C4-2B (cell line): ENCODE data around the gene MCM9.

ENCODE experiments used
- H3K27ac ChIP-seq: fragments of 450-650 bp; 2 replicates; pipeline ENCODE4 v1.5.1; 2017
- CTCF ChIP-seq: fragments of 450-650 bp; conservative IDR thresholded peaks from 2 replicates; pipeline ENCODE4 v1.5.1; 2017; ENCODE audit warnings: mild to moderate bottlenecking
- ZFX ChIP-seq: fragments of 450-650 bp; IDR thresholded peaks from 2 replicates; pipeline ENCODE4 v1.6.1; 2017

Gene MCM9

GRCh38 chr6:118970866-118971265 lies 35.9 kb upstream of the MCM9 start:
- H3K27ac ChIP-seq = no peak overlapping the region
- TF ChIP-seq CTCF (no peak), ZFX (no peak)

GRCh38 chr6:118968416-118968815 lies 33.5 kb upstream of the MCM9 start:
- H3K27ac ChIP-seq = no peak overlapping the region
- TF ChIP-seq CTCF = peak; percentile 60
- TF ChIP-seq ZFX = no peak

- H3K27ac ChIP-seq = no peak overlapping the region
- no peak for TF ChIP-seq CTCF
- TF ChIP-seq ZFX = no peak
Observed at GRCh38 chr6:118967239-118967638, 32.3 kb upstream of the MCM9 start.

- TF ChIP-seq ZFX (no peak), CTCF (no peak)
- no peak overlapping the region for H3K27ac ChIP-seq
Observed at GRCh38 chr6:118965843-118966370, 30.9 kb upstream of the MCM9 start.

- no peak overlapping the region for H3K27ac ChIP-seq
- no peak for TF ChIP-seq CTCF
- no peak for TF ChIP-seq ZFX
Observed at GRCh38 chr6:118965371-118965770, 30.4 kb upstream of the MCM9 start.

GRCh38 chr6:118963003-118963402 lies 28.0 kb upstream of the MCM9 start:
- TF ChIP-seq CTCF (peak; percentile 52), ZFX (no peak)
- H3K27ac ChIP-seq = no peak overlapping the region

- no peak for TF ChIP-seq CTCF
- no peak overlapping the region for H3K27ac ChIP-seq
Observed at GRCh38 chr6:118959903-118960302, 24.9 kb upstream of the MCM9 start.
